Endometrial microvascular endothelial cells (primary cell): Measurements from ENCODE around the gene C5orf24. TPM values are rescaled to one million over a fixed set of nuclear protein-coding genes. Genes with fewer than 3 reads are reported as not detected.

Experiments
- in situ Hi-C: cut with HindIII; loops from 2 replicates; pipeline ENCODE4 v1.10.0; 2017; ENCODE audit warnings: low sequenced_read_pairs, low pct_unique_long_range_greater_than_20kb; ENCODE audit errors: inconsistent ontology term
- total RNA-seq: library from RNA; depleted of rRNA; stranded (reverse); fragments of >200 nt; gene quantifications from one replicate; pipeline ENCODE4 v1.2.3, GENCODE V29; 2015; ENCODE audit errors: inconsistent ontology term

Gene C5orf24
- total RNA-seq, 1 donor from 2014 or later: 45.3 TPM

- in situ Hi-C loops: no loop called here
Observed at GRCh38 chr5:134893748-134894505, 48.2 kb downstream of the C5orf24 start.

- in situ Hi-C loops: no loop called here
Observed at GRCh38 chr5:134902071-134902801, 56.5 kb downstream of the C5orf24 start.

GRCh38 chr5:134904610-134905245, 59.0 kb downstream of the C5orf24 start, which contains the start of gene PCBD2:
Gene PCBD2 (plus strand): TSS chr5:134905131. CDS start chr5:134905140, 9 bp downstream.
- in situ Hi-C loops: no loop called here

GRCh38 chr5:134905246-134905996, 59.7 kb downstream of the C5orf24 start:
- in situ Hi-C loops: no loop called here

DNA sequence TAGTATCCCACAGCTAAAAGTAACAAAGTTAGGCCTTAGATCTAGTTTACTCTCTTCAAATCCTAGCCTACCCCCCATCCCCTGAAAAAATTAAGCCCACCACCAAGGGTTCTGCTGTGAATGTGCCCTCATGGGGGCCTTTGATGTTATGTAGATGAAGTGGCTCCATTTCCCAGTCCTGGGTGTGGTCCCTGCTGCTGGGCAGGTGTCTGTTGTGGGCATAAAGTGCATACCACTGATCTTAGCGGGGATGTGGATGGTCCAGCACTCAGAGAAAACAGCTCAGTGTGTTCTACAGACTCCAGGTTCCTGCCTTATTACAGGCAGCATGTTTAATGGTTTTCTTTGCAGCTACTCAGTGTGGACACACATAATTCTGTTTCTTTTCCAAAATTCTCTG, 61.0 kb downstream of the C5orf24 start:
- in situ Hi-C loops: no loop called here

Other genes with a start within 250 kb of the C5orf24 start
- gene SAR1B, start 213.1 kb upstream of the C5orf24 start, total RNA-seq: 50.3 TPM
- 21.6 TPM for gene SEC24A, start 197.2 kb upstream of the C5orf24 start, total RNA-seq
- gene CAMLG, start 107.4 kb upstream of the C5orf24 start, total RNA-seq: 22.2 TPM
- gene DDX46, start 87.2 kb upstream of the C5orf24 start, total RNA-seq: 26.3 TPM
- 141 TPM for gene TXNDC15, start 28.4 kb downstream of the C5orf24 start, total RNA-seq
- 4.1 TPM for gene PCBD2, start 59.2 kb downstream of the C5orf24 start, total RNA-seq
- gene CATSPER3, start 121.9 kb downstream of the C5orf24 start, total RNA-seq: not detected
- gene PITX1, start 188.3 kb downstream of the C5orf24 start, total RNA-seq: not detected